ENCODE data around the gene GALNT15. TPM values are rescaled to one million over a fixed set of nuclear protein-coding genes. Genes with fewer than 3 reads are reported as not detected.

The GALNT15 gene
- polyA plus RNA-seq, 1 donor (not counting 4 experiments of a cell fraction or from before 2014, with no cell fraction given): not detected

- Histone ChIP-seq H3K4me3 (ENCODE audit: control insufficient read depth in 2 of 3, extremely low read depth in 1 of 3, insufficient read depth in 2 of 3, low read depth in 1 of 3, low read length in 3 of 3) (no peak overlapping the region), H3K27me3 (ENCODE audit: control insufficient read depth, extremely low read depth, insufficient read depth, low read length) (no peaks in the 10 kb centered on the region), H3K9me1 (ENCODE audit: control insufficient read depth, extremely low read depth, insufficient read depth, low read length) (no peaks in the 10 kb centered on the region), H3K36me3 (ENCODE audit: control insufficient read depth in 2 of 2, extremely low read depth in 1 of 2, insufficient read depth in 2 of 2, low read length in 2 of 2) (no peaks in the 10 kb centered on the region), H3K27ac (ENCODE audit: control insufficient read depth, insufficient read depth, low read length) (no peak overlapping the region), H3K9me3 (ENCODE audit: control insufficient read depth, low read depth, low read length) (no peaks in the 10 kb centered on the region), H3K4me1 (ENCODE audit: control insufficient read depth, extremely low read depth, insufficient read depth, low read length) (peaks cover 12% of the 10 kb centered on the region), H3K9ac (ENCODE audit: control insufficient read depth, extremely low read depth, insufficient read depth, low read length) (no peak overlapping the region), H2AFZ (ENCODE audit: control insufficient read depth, low read length) (no peak overlapping the region), H3K4me2 (ENCODE audit: control insufficient read depth, extremely low read depth, insufficient read depth, low read depth, low read length) (no peak overlapping the region), H4K20me1 (ENCODE audit: control insufficient read depth, extremely low read depth, insufficient read depth, low read length) (no peaks in the 10 kb centered on the region), H3K79me2 (ENCODE audit: control insufficient read depth, insufficient read depth, low read length) (no peaks in the 10 kb centered on the region)
- no peak for TF ChIP-seq CTCF (optimal IDR thresholded peaks at IDR 0.05 in 1 of 3, IDR thresholded peaks at IDR 0.05 in 1 of 3, conservative IDR thresholded peaks at IDR 0.05 in 1 of 3; ENCODE audit: extremely low read depth in 1 of 3, insufficient read depth in 2 of 3, low read length in 3 of 3)
- no peak for TF ChIP-seq EZH2 (IDR thresholded peaks at IDR 0.05; ENCODE audit: low read length)
- FAIRE-seq: no peak
- DNase-seq (ENCODE audit: low read depth, low spot score): no peak
- dilution Hi-C loops (cut with MboI; ENCODE audit: extremely low pct_ligation_motif_present, low sequenced_read_pairs): no loop called here
These were observed 16.2 kb downstream of the GALNT15 start for GRCh38 chr3:16190704-16191103.

- Histone ChIP-seq H3K27ac (ENCODE audit: control insufficient read depth, insufficient read depth, low read length) (no peak overlapping the region), H2AFZ (ENCODE audit: control insufficient read depth, low read length) (no peak overlapping the region), H3K4me2 (ENCODE audit: control insufficient read depth, extremely low read depth, insufficient read depth, low read depth, low read length) (no peak overlapping the region), H3K9ac (ENCODE audit: control insufficient read depth, extremely low read depth, insufficient read depth, low read length) (no peak overlapping the region), H3K9me3 (ENCODE audit: control insufficient read depth, low read depth, low read length) (no peaks in the 10 kb centered on the region), H3K79me2 (ENCODE audit: control insufficient read depth, insufficient read depth, low read length) (no peaks in the 10 kb centered on the region), H3K4me1 (ENCODE audit: control insufficient read depth, extremely low read depth, insufficient read depth, low read length) (peaks cover 12% of the 10 kb centered on the region), H3K27me3 (ENCODE audit: control insufficient read depth, extremely low read depth, insufficient read depth, low read length) (no peaks in the 10 kb centered on the region), H3K4me3 (ENCODE audit: control insufficient read depth in 2 of 3, extremely low read depth in 1 of 3, insufficient read depth in 2 of 3, low read depth in 1 of 3, low read length in 3 of 3) (no peak overlapping the region), H3K36me3 (ENCODE audit: control insufficient read depth in 2 of 2, extremely low read depth in 1 of 2, insufficient read depth in 2 of 2, low read length in 2 of 2) (no peaks in the 10 kb centered on the region), H3K9me1 (ENCODE audit: control insufficient read depth, extremely low read depth, insufficient read depth, low read length) (no peaks in the 10 kb centered on the region), H4K20me1 (ENCODE audit: control insufficient read depth, extremely low read depth, insufficient read depth, low read length) (no peaks in the 10 kb centered on the region)
- DNase-seq (ENCODE audit: low read depth, low spot score) (no peak), FAIRE-seq (no peak)
- TF ChIP-seq CTCF (optimal IDR thresholded peaks at IDR 0.05 in 1 of 3, IDR thresholded peaks at IDR 0.05 in 1 of 3, conservative IDR thresholded peaks at IDR 0.05 in 1 of 3; ENCODE audit: extremely low read depth in 1 of 3, insufficient read depth in 2 of 3, low read length in 3 of 3) (no peak), EZH2 (IDR thresholded peaks at IDR 0.05; ENCODE audit: low read length) (no peak)
- dilution Hi-C loops (cut with MboI; ENCODE audit: extremely low pct_ligation_motif_present, low sequenced_read_pairs): no loop called here
These were observed 17.1 kb downstream of the GALNT15 start for GRCh38 chr3:16191591-16191990.

Measured in keratinocyte (primary cell).